ENCODE measurements around the gene CHRNA3. TPM values are rescaled to one million over a fixed set of nuclear protein-coding genes. Genes with fewer than 3 reads are reported as not detected.

The CHRNA3 gene
- total RNA-seq, 1 experiment from 2014 or later: not detected

DNA sequence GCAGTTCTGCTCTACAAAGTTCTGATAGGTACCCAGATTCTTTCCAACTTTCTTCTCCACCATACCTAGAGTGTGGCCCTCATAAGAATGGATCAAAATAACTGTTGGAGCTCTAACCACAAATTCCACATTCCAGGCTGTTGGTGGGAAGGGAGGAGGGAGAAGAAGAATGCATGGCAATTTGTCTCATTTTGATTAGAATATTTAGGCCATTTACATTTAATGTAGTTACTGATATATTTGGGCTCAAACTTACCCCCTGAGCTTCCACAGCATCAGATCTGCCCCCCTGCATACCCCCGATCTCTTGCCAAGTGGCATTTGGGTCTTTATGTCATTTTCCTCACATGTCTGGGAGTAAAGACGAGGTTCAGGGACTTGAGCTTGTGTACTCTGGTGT lies 12.6 kb upstream of the CHRNA3 start:
- no peaks in the 10 kb centered on the region for H3K79me2 ChIP-seq (ENCODE audit: low read length)
- H4K20me1 ChIP-seq (ENCODE audit: insufficient read depth, low read depth, low read length): no peaks in the 10 kb centered on the region
- no peak for DNase-seq
- no peak overlapping the region for H3K9ac ChIP-seq (ENCODE audit: low read length)
- H3K4me1 ChIP-seq (ENCODE audit: low read length): no peaks in the 10 kb centered on the region
- no peaks in the 10 kb centered on the region for H3K36me3 ChIP-seq (ENCODE audit: insufficient read depth, low read length)
- H3K9me2 ChIP-seq (replicated peaks; ENCODE audit: insufficient read depth, low read length): no peaks in the 10 kb centered on the region
- no peak overlapping the region for H2AFZ ChIP-seq (ENCODE audit: low read length)
- 0 out of 2 replicates have a peak, but pooled peaks cover 3% of the 10 kb centered on the region for H3K27me3 ChIP-seq (ENCODE audit: low read length)
- peaks cover 6% of the 10 kb centered on the region for H3K9me3 ChIP-seq (ENCODE audit: low read length)
- no peak overlapping the region for H3K4me2 ChIP-seq (ENCODE audit: low read depth, low read length, poor library complexity, severe bottlenecking)
- no peak overlapping the region for H3K27ac ChIP-seq (ENCODE audit: low read length)
- no peak overlapping the region for H3K4me3 ChIP-seq (ENCODE audit: low read length)

GRCh38 chr15:78630886-78631633 lies 10.3 kb upstream of the CHRNA3 start:
- Histone ChIP-seq H3K9me2 (replicated peaks; ENCODE audit: insufficient read depth, low read length) (no peaks in the 10 kb centered on the region), H3K4me3 (ENCODE audit: low read length) (no peak overlapping the region), H3K27ac (ENCODE audit: low read length) (no peak overlapping the region), H4K20me1 (ENCODE audit: insufficient read depth, low read depth, low read length) (no peaks in the 10 kb centered on the region), H3K27me3 (ENCODE audit: low read length) (0 out of 2 replicates have a peak, but pooled peaks cover 3% of the 10 kb centered on the region), H3K79me2 (ENCODE audit: low read length) (no peaks in the 10 kb centered on the region), H3K9me3 (ENCODE audit: low read length) (peaks cover 6% of the 10 kb centered on the region), H3K36me3 (ENCODE audit: insufficient read depth, low read length) (no peaks in the 10 kb centered on the region), H3K4me2 (ENCODE audit: low read depth, low read length, poor library complexity, severe bottlenecking) (no peak overlapping the region), H3K4me1 (ENCODE audit: low read length) (no peaks in the 10 kb centered on the region), H2AFZ (ENCODE audit: low read length) (no peak overlapping the region), H3K9ac (ENCODE audit: low read length) (no peak overlapping the region)
- DNase-seq: no peak

- H3K9me3 ChIP-seq (ENCODE audit: low read length): peaks cover 6% of the 10 kb centered on the region
- DNase-seq: no peak
- H3K9me2 ChIP-seq (replicated peaks; ENCODE audit: insufficient read depth, low read length): no peaks in the 10 kb centered on the region
- H2AFZ ChIP-seq (ENCODE audit: low read length): no peak overlapping the region
- H3K79me2 ChIP-seq (ENCODE audit: low read length): no peaks in the 10 kb centered on the region
- H3K36me3 ChIP-seq (ENCODE audit: insufficient read depth, low read length): no peaks in the 10 kb centered on the region
- no peak overlapping the region for H3K27ac ChIP-seq (ENCODE audit: low read length)
- 0 out of 2 replicates have a peak, but pooled peaks cover 3% of the 10 kb centered on the region for H3K27me3 ChIP-seq (ENCODE audit: low read length)
- no peak overlapping the region for H3K4me3 ChIP-seq (ENCODE audit: low read length)
- H4K20me1 ChIP-seq (ENCODE audit: insufficient read depth, low read depth, low read length): no peaks in the 10 kb centered on the region
- H3K4me2 ChIP-seq (ENCODE audit: low read depth, low read length, poor library complexity, severe bottlenecking): no peak overlapping the region
- no peak overlapping the region for H3K9ac ChIP-seq (ENCODE audit: low read length)
- H3K4me1 ChIP-seq (ENCODE audit: low read length): no peaks in the 10 kb centered on the region
Observed at GRCh38 chr15:78629716-78630065, 8.9 kb upstream of the CHRNA3 start.

DNA sequence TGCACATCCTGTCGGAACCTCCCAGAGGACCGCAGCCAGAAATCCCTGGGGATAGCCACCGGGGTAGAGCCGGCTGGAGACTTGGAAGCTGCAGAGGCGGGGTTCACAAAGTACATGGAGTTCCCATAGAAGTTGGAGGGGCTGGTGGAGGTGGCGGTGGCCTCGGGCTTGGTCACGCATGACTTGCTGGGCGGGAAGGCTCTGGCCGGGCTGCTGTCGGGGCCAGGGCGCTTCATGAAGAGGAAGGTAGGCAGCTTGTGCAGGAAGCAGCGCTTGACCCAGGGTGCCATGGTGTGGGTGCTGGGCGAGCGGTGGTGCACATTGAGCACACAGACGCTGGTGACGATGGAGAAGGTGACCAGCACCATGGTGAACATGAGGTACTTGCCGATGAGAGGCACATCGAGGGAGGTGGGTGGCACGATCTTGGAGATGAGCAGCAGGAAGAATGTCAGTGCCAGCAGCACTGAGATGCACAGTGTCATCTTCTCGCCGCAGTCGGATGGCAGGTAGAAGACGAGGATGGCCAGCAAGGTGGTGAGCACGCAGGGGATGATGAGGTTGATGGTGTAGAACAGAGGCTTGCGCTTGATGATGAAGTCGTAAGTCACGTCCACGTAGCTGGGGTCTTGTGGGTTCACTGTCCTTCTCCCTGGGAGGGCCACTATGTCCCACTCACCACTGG lies 8.4 kb upstream of the CHRNA3 start:
- Histone ChIP-seq H3K27me3 (ENCODE audit: low read length) (0 out of 2 replicates have a peak, but pooled peaks cover 3% of the 10 kb centered on the region), H3K9me2 (replicated peaks; ENCODE audit: insufficient read depth, low read length) (no peaks in the 10 kb centered on the region), H4K20me1 (ENCODE audit: insufficient read depth, low read depth, low read length) (no peaks in the 10 kb centered on the region), H3K4me3 (ENCODE audit: low read length) (no peak overlapping the region), H3K79me2 (ENCODE audit: low read length) (no peaks in the 10 kb centered on the region), H3K4me1 (ENCODE audit: low read length) (no peaks in the 10 kb centered on the region), H3K9ac (ENCODE audit: low read length) (no peak overlapping the region), H3K4me2 (ENCODE audit: low read depth, low read length, poor library complexity, severe bottlenecking) (no peak overlapping the region), H3K36me3 (ENCODE audit: insufficient read depth, low read length) (no peaks in the 10 kb centered on the region), H3K27ac (ENCODE audit: low read length) (no peak overlapping the region), H2AFZ (ENCODE audit: low read length) (no peak overlapping the region), H3K9me3 (ENCODE audit: low read length) (peaks cover 6% of the 10 kb centered on the region)
- DNase-seq: no peak

GRCh38 chr15:78628227-78628626 lies 7.4 kb upstream of the CHRNA3 start:
- no peaks in the 10 kb centered on the region for H3K9me2 ChIP-seq (replicated peaks; ENCODE audit: insufficient read depth, low read length)
- no peak overlapping the region for H3K4me2 ChIP-seq (ENCODE audit: low read depth, low read length, poor library complexity, severe bottlenecking)
- no peaks in the 10 kb centered on the region for H3K4me1 ChIP-seq (ENCODE audit: low read length)
- DNase-seq: no peak
- H3K27ac ChIP-seq (ENCODE audit: low read length): no peak overlapping the region
- 0 out of 2 replicates have a peak, but pooled peaks cover 3% of the 10 kb centered on the region for H3K27me3 ChIP-seq (ENCODE audit: low read length)
- H3K4me3 ChIP-seq (ENCODE audit: low read length): no peak overlapping the region
- no peak overlapping the region for H3K9ac ChIP-seq (ENCODE audit: low read length)
- H3K36me3 ChIP-seq (ENCODE audit: insufficient read depth, low read length): no peaks in the 10 kb centered on the region
- H3K79me2 ChIP-seq (ENCODE audit: low read length): no peaks in the 10 kb centered on the region
- peaks cover 5% of the 10 kb centered on the region for H3K9me3 ChIP-seq (ENCODE audit: low read length)
- H4K20me1 ChIP-seq (ENCODE audit: insufficient read depth, low read depth, low read length): no peaks in the 10 kb centered on the region
- no peak overlapping the region for H2AFZ ChIP-seq (ENCODE audit: low read length)

GRCh38 chr15:78627348-78627747 lies 6.6 kb upstream of the CHRNA3 start:
- Histone ChIP-seq H3K4me3 (ENCODE audit: low read length) (no peak overlapping the region), H2AFZ (ENCODE audit: low read length) (no peak overlapping the region), H3K9ac (ENCODE audit: low read length) (no peak overlapping the region), H3K4me1 (ENCODE audit: low read length) (no peaks in the 10 kb centered on the region), H3K27me3 (ENCODE audit: low read length) (no peaks in the 10 kb centered on the region), H3K9me2 (replicated peaks; ENCODE audit: insufficient read depth, low read length) (no peaks in the 10 kb centered on the region), H3K9me3 (ENCODE audit: low read length) (no peaks in the 10 kb centered on the region), H3K4me2 (ENCODE audit: low read depth, low read length, poor library complexity, severe bottlenecking) (no peak overlapping the region), H4K20me1 (ENCODE audit: insufficient read depth, low read depth, low read length) (no peaks in the 10 kb centered on the region), H3K36me3 (ENCODE audit: insufficient read depth, low read length) (no peaks in the 10 kb centered on the region), H3K27ac (ENCODE audit: low read length) (no peak overlapping the region), H3K79me2 (ENCODE audit: low read length) (no peaks in the 10 kb centered on the region)
- peak; percentile 32 for DNase-seq

DNA sequence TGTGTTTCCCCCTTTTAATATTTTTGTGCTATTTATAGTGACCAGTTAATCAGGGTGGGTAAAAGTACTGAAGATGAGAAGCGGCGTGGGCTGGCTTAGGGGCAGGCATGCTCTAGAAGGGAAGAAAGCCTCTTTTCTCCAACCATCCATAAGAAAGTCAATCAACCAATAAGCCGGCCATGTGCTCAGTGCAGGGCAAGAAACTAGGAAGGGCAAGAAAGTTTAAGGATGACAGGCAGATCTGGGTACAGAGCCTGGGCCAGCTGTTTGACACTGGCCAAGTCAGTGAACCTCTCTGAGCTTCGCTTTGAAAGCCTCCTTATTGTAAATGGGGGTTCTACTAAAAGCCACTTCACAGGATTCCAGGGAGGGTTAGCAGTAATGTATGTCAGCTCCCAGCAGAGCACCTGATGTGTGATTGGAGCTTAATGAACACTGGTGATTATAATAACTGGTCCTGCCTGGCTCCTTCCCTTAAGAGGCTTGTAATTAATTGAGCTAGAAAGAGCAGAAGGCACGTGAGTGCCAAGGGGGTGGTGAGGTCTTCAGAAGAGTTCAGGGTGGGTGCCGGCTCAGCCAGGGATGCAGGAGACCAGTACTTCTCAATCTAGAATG lies 5.7 kb upstream of the CHRNA3 start:
- Histone ChIP-seq H3K27me3 (ENCODE audit: low read length) (no peaks in the 10 kb centered on the region), H4K20me1 (ENCODE audit: insufficient read depth, low read depth, low read length) (no peaks in the 10 kb centered on the region), H3K4me2 (ENCODE audit: low read depth, low read length, poor library complexity, severe bottlenecking) (no peak overlapping the region), H3K27ac (ENCODE audit: low read length) (no peak overlapping the region), H3K4me1 (ENCODE audit: low read length) (no peaks in the 10 kb centered on the region), H3K9ac (ENCODE audit: low read length) (no peak overlapping the region), H3K9me3 (ENCODE audit: low read length) (no peaks in the 10 kb centered on the region), H2AFZ (ENCODE audit: low read length) (no peak overlapping the region), H3K36me3 (ENCODE audit: insufficient read depth, low read length) (no peaks in the 10 kb centered on the region), H3K9me2 (replicated peaks; ENCODE audit: insufficient read depth, low read length) (no peaks in the 10 kb centered on the region), H3K79me2 (ENCODE audit: low read length) (no peaks in the 10 kb centered on the region), H3K4me3 (ENCODE audit: low read length) (no peak overlapping the region)
- DNase-seq: no peak

- peak; percentile 21 for DNase-seq
- H3K79me2 ChIP-seq (ENCODE audit: low read length): no peaks in the 10 kb centered on the region
- H3K9me3 ChIP-seq (ENCODE audit: low read length): no peaks in the 10 kb centered on the region
- H4K20me1 ChIP-seq (ENCODE audit: insufficient read depth, low read depth, low read length): no peaks in the 10 kb centered on the region
- H3K9me2 ChIP-seq (replicated peaks; ENCODE audit: insufficient read depth, low read length): no peaks in the 10 kb centered on the region
- no peak overlapping the region for H3K27ac ChIP-seq (ENCODE audit: low read length)
- H3K4me3 ChIP-seq (ENCODE audit: low read length): no peak overlapping the region
- H3K9ac ChIP-seq (ENCODE audit: low read length): no peak overlapping the region
- no peaks in the 10 kb centered on the region for H3K36me3 ChIP-seq (ENCODE audit: insufficient read depth, low read length)
- no peak overlapping the region for H2AFZ ChIP-seq (ENCODE audit: low read length)
- H3K4me2 ChIP-seq (ENCODE audit: low read depth, low read length, poor library complexity, severe bottlenecking): no peak overlapping the region
- no peaks in the 10 kb centered on the region for H3K27me3 ChIP-seq (ENCODE audit: low read length)
- H3K4me1 ChIP-seq (ENCODE audit: low read length): no peaks in the 10 kb centered on the region
Observed at GRCh38 chr15:78625606-78626280, 4.9 kb upstream of the CHRNA3 start.

All from Karpas-422 (cell line).